Right renal pelvis (tissue), 4 donors: ENCODE measurements around the gene NSMCE1. TPM values are rescaled to one million over a fixed set of nuclear protein-coding genes. Genes with fewer than 3 reads are reported as not detected.
A peak's percentile ranks its signal among the peaks of the same experiment; 100 is the strongest.

ENCODE experiments used
- DNase-seq, 4 donors: peaks; one replicate each; pipeline ENCODE4 v3.0.0-alpha.2; 2013; ENCODE audit warnings: low read depth in 4 of 4, low spot score in 3 of 4, missing footprints in 1 of 4
- polyA plus RNA-seq, 4 donors: library from polyadenylated mRNA; unstranded; fragments of 120-200 nt; gene quantifications; one replicate each; pipeline ENCODE4 v1.2.1, GENCODE V29; 2013; ENCODE audit not compliant: insufficient read length in 4 of 4

The NSMCE1 gene
- polyA plus RNA-seq = 10 to 100 TPM; 80.0 to 96.3 (median 82.3) TPM

- DNase-seq = peak; percentile 94 to 98 (median 94)
Measured at GRCh38 chr16:27268376-27269299, at the start of gene NSMCE1. Gene NSMCE1 (minus strand): TSS chr16:27268772. CDS start chr16:27257570, 11,202 bp downstream.

- no peak for DNase-seq
Measured at GRCh38 chr16:27317738-27318391, 49.3 kb upstream of the NSMCE1 start.

GRCh38 chr16:27317320-27317719 is 48.7 kb upstream of the NSMCE1 start:
- DNase-seq = no peak

- no peak for DNase-seq
Measured at GRCh38 chr16:27316038-27316680, 47.6 kb upstream of the NSMCE1 start.

- DNase-seq = no peak
Measured at GRCh38 chr16:27315333-27316037, 46.9 kb upstream of the NSMCE1 start.

- DNase-seq = no peak
Measured at GRCh38 chr16:27314986-27315332, 46.4 kb upstream of the NSMCE1 start.

- DNase-seq = peak in 1 of 4 donors; percentile 41
Measured at GRCh38 chr16:27314161-27314723, 45.7 kb upstream of the NSMCE1 start.

- DNase-seq = peak in 1 of 4 donors; percentile 42
Measured at GRCh38 chr16:27313422-27314160, 45.0 kb upstream of the NSMCE1 start, which contains the start of gene IL4R. Gene IL4R (plus strand): TSS chr16:27313974. CDS start chr16:27340204, 26,230 bp downstream.

- no peak for DNase-seq
Measured at GRCh38 chr16:27312580-27313421, 44.2 kb upstream of the NSMCE1 start.

GRCh38 chr16:27311897-27312303 is 43.3 kb upstream of the NSMCE1 start:
- no peak for DNase-seq

GRCh38 chr16:27311448-27311830 is 42.9 kb upstream of the NSMCE1 start:
- no peak for DNase-seq

GRCh38 chr16:27310576-27311447 is 42.2 kb upstream of the NSMCE1 start:
- DNase-seq = no peak

GRCh38 chr16:27308792-27309191 is 40.2 kb upstream of the NSMCE1 start:
- no peak for DNase-seq

GRCh38 chr16:27305839-27306442 is 37.4 kb upstream of the NSMCE1 start:
- no peak for DNase-seq

- DNase-seq = no peak
Measured at GRCh38 chr16:27304881-27305745, 36.5 kb upstream of the NSMCE1 start.

- DNase-seq = no peak
Measured at GRCh38 chr16:27304102-27304501, 35.5 kb upstream of the NSMCE1 start.
